ENCODE results near the gene SLIT3. TPM values are rescaled to one million over a fixed set of nuclear protein-coding genes. Genes with fewer than 3 reads are reported as not detected.

SLIT3 gene
- polyA plus RNA-seq, 1 of the 3 experiments (the other 2 are of a cell fraction), result 119 TPM

DNA sequence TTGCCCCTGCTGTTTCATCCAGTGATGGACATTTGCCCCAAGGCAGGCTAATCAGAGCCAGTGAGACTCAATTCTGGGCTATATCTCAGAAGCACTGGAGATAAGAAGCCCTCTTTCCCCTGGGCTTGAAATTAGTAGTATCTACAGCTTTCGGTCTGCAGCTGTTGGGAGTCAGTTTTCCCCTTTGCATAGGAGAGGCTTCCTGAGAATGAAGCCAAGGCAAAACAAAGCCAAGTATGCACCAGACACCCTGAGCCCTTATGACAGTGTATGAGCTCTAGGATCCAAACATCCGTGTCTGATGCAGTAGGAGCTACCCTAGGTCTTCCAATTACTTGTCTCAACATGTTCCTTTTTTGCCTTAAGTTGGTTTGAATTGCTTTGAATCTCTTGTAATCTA is 642.5 kb downstream of the SLIT3 start:
- Histone ChIP-seq H3K4me1 (ENCODE audit: control insufficient read depth in 1 of 2, insufficient read depth in 2 of 2, low read depth in 1 of 2, low read length in 1 of 2) (peaks cover 0 to 87% of the 10 kb centered on the region in 2 experiments; a peak in 2 of 4 replicates), H3K4me2 (no peak overlapping the region), H3K9me2 (no peaks in the 10 kb centered on the region), H3K4me3 (ENCODE audit: low read depth in 2 of 2, low read length in 1 of 2) (no peak overlapping the region), H3K79me2 (ENCODE audit: insufficient read depth) (no peaks in the 10 kb centered on the region), H3K27ac (ENCODE audit: low read depth in 2 of 2, low read length in 1 of 2) (peak overlapping the region in 1 of 2 experiments; percentile 81; a peak in 2 of 4 replicates), H4K20me1 (ENCODE audit: insufficient read depth) (no peaks in the 10 kb centered on the region), H3K9ac (no peak overlapping the region), H3F3A (replicated peaks; ENCODE audit: insufficient read depth) (peaks cover 2% of the 10 kb centered on the region), H2AFZ (ENCODE audit: low read depth) (no peak overlapping the region), H3K36me3 (replicated peaks in 1 of 2; ENCODE audit: control insufficient read depth in 1 of 2, insufficient read depth in 2 of 2, low read length in 1 of 2) (peaks cover 0 to 32% of the 10 kb centered on the region in 2 experiments), H3K27me3 (ENCODE audit: insufficient read depth) (no peaks in the 10 kb centered on the region), H3K9me3 (no peaks in the 10 kb centered on the region)
- ChIA-PET POLR2A (interaction anchor here (0.7 kb wide), 2 partner anchors 171 to 623 kb away, joined by 3 read pairs; no protein-coding TSS in a partner anchor), CTCF (no interaction called here)
- 71% methylated on average over 2 of the region's 2 CpGs for WGBS (ENCODE audit: low lambda C conversion rate)
- peak; percentile 64 for DNase-seq
- TF ChIP-seq MEF2A (IDR thresholded peaks at IDR 0.05; ENCODE audit: borderline replicate concordance, low read depth), result no peak
- peak; percentile 80 for TF ChIP-seq RCOR1 (IDR thresholded peaks at IDR 0.05; ENCODE audit: low read length)
- TF ChIP-seq EP300 (IDR thresholded peaks at IDR 0.05; ENCODE audit: borderline replicate concordance in 1 of 2, low read depth in 1 of 2, low read length in 1 of 2), result peak in 1 of 2 experiments; percentile 91; a peak in 2 of 4 replicates
- no peak for TF ChIP-seq TEAD4 (IDR thresholded peaks at IDR 0.05; ENCODE audit: borderline replicate concordance, insufficient read depth)
- peak; percentile 95 for TF ChIP-seq GATA2 (CRISPR knock-in tag; IDR thresholded peaks at IDR 0.05)
- TF ChIP-seq FOXJ3 (CRISPR knock-in tag; IDR thresholded peaks at IDR 0.05), result peak; percentile 69; the same call in 1 of the 2 replicates
- peak; percentile 31 for TF ChIP-seq CHD2 (IDR thresholded peaks at IDR 0.05; ENCODE audit: low read length, partially characterized antibody)

DNA sequence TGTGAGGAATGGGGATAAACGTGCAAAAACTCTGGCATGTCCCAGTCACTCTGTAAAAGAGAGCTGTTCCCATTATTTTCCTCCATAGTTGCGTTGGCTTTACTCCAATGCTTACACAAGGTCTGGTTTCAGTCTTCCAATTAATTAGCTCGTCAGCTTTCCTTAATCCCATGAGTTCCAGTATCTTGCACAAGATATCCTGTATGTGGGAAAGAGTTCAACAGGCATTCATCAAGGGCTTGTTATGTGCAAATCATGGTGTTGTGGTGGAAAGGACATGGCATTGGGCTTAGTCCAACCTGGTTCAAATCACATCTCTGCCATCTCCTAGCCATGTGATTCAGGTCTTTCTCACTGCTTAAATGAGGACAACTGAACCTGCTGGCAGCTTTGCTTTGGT is 644.3 kb downstream of the SLIT3 start:
- no peak overlapping the region for H2AFZ ChIP-seq (ENCODE audit: low read depth)
- no peak for TF ChIP-seq FOSL2 (IDR thresholded peaks at IDR 0.05; ENCODE audit: borderline replicate concordance, low read depth)
- TF ChIP-seq, protein P1, sequence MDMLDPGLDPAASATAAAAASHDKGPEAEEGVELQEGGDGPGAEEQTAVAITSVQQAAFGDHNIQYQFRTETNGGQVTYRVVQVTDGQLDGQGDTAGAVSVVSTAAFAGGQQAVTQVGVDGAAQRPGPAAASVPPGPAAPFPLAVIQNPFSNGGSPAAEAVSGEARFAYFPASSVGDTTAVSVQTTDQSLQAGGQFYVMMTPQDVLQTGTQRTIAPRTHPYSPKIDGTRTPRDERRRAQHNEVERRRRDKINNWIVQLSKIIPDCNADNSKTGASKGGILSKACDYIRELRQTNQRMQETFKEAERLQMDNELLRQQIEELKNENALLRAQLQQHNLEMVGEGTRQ (IDR thresholded peaks at IDR 0.05; ENCODE audit: borderline replicate concordance, low read depth, low read length), result no peak
- TF ChIP-seq GATA2 (CRISPR knock-in tag; IDR thresholded peaks at IDR 0.05), result peak; percentile 37; the same call in 1 of the 2 replicates
- TF ChIP-seq TAF1 (IDR thresholded peaks at IDR 0.05; ENCODE audit: borderline replicate concordance, low read depth, low read length), result no peak
- peak; percentile 23; the same call in 1 of the 2 replicates for TF ChIP-seq POLR2AphosphoS5 (IDR thresholded peaks at IDR 0.05; ENCODE audit: low read depth, low read length)
- 0 out of 2 replicates have a peak, but pooled peaks have one; percentile 12 for TF ChIP-seq RAD21 (IDR thresholded peaks at IDR 0.05; ENCODE audit: low read length)
- TF ChIP-seq GABPA (IDR thresholded peaks at IDR 0.05; ENCODE audit: low read depth), result no peak
- TF ChIP-seq, protein P2, sequence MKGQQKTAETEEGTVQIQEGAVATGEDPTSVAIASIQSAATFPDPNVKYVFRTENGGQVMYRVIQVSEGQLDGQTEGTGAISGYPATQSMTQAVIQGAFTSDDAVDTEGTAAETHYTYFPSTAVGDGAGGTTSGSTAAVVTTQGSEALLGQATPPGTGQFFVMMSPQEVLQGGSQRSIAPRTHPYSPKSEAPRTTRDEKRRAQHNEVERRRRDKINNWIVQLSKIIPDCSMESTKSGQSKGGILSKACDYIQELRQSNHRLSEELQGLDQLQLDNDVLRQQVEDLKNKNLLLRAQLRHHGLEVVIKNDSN (IDR thresholded peaks at IDR 0.05; ENCODE audit: borderline replicate concordance, low read depth), result no peak
- peak; percentile 50; the same call in 1 of the 2 replicates for TF ChIP-seq RCOR1 (IDR thresholded peaks at IDR 0.05; ENCODE audit: low read length)
- TF ChIP-seq NRF1 (IDR thresholded peaks at IDR 0.05; ENCODE audit: low read depth, low read length), result no peak
- TF ChIP-seq, protein P3, sequence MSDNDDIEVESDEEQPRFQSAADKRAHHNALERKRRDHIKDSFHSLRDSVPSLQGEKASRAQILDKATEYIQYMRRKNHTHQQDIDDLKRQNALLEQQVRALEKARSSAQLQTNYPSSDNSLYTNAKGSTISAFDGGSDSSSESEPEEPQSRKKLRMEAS (IDR thresholded peaks at IDR 0.05; ENCODE audit: low read depth), result no peak
- peak in 1 of 2 experiments; percentile 76; a peak in 1 of 4 replicates for TF ChIP-seq EP300 (IDR thresholded peaks at IDR 0.05; ENCODE audit: borderline replicate concordance in 1 of 2, low read depth in 1 of 2, low read length in 1 of 2)
- no peak for TF ChIP-seq MEF2A (IDR thresholded peaks at IDR 0.05; ENCODE audit: borderline replicate concordance, low read depth)
- TF ChIP-seq TCF12 (IDR thresholded peaks at IDR 0.05), result no peak; the same call in 1 of the 2 replicates
- no peak for TF ChIP-seq CHD2 (IDR thresholded peaks at IDR 0.05; ENCODE audit: low read length, partially characterized antibody)
- TF ChIP-seq, protein P4, sequence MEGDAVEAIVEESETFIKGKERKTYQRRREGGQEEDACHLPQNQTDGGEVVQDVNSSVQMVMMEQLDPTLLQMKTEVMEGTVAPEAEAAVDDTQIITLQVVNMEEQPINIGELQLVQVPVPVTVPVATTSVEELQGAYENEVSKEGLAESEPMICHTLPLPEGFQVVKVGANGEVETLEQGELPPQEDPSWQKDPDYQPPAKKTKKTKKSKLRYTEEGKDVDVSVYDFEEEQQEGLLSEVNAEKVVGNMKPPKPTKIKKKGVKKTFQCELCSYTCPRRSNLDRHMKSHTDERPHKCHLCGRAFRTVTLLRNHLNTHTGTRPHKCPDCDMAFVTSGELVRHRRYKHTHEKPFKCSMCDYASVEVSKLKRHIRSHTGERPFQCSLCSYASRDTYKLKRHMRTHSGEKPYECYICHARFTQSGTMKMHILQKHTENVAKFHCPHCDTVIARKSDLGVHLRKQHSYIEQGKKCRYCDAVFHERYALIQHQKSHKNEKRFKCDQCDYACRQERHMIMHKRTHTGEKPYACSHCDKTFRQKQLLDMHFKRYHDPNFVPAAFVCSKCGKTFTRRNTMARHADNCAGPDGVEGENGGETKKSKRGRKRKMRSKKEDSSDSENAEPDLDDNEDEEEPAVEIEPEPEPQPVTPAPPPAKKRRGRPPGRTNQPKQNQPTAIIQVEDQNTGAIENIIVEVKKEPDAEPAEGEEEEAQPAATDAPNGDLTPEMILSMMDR (IDR thresholded peaks at IDR 0.05), result no peak
- TF ChIP-seq RFX5 (IDR thresholded peaks at IDR 0.05; ENCODE audit: low read length), result no peak
- no peak for TF ChIP-seq SIN3A (IDR thresholded peaks at IDR 0.05; ENCODE audit: borderline replicate concordance, low read depth, low read length)
- WGBS (ENCODE audit: low lambda C conversion rate), result 52% methylated on average over 3 of the region's 3 CpGs
- peaks cover 3% of the 10 kb centered on the region for H3F3A ChIP-seq (replicated peaks; ENCODE audit: insufficient read depth)
- peaks cover 0 to 84% of the 10 kb centered on the region in 2 experiments; a peak in 2 of 4 replicates for H3K4me1 ChIP-seq (ENCODE audit: control insufficient read depth in 1 of 2, insufficient read depth in 2 of 2, low read depth in 1 of 2, low read length in 1 of 2)
- H3K9ac ChIP-seq, result no peak overlapping the region
- H3K36me3 ChIP-seq (replicated peaks in 1 of 2; ENCODE audit: control insufficient read depth in 1 of 2, insufficient read depth in 2 of 2, low read length in 1 of 2), result peaks cover 0 to 26% of the 10 kb centered on the region in 2 experiments
- no peaks in the 10 kb centered on the region for H3K79me2 ChIP-seq (ENCODE audit: insufficient read depth)
- H3K27me3 ChIP-seq (ENCODE audit: insufficient read depth), result no peaks in the 10 kb centered on the region
- ChIA-PET POLR2A (interaction anchor here (0.6 to 1.2 kb wide), 3 partner anchors 71 to 927 kb away, joined by 3 to 4 read pairs (median 3); partner anchors contain the start of gene SPDL1), CTCF (interaction anchor here (0.9 to 1.2 kb wide), 2 partner anchors 23 to 171 kb away, joined by 5 read pairs; no protein-coding TSS in a partner anchor)
- H4K20me1 ChIP-seq (ENCODE audit: insufficient read depth), result no peaks in the 10 kb centered on the region
- no peak overlapping the region for H3K4me3 ChIP-seq (ENCODE audit: low read depth in 2 of 2, low read length in 1 of 2)
- H3K9me3 ChIP-seq, result no peaks in the 10 kb centered on the region
- H3K4me2 ChIP-seq, result no peak overlapping the region
- peak overlapping the region in 1 of 2 experiments; percentile 81; a peak in 2 of 4 replicates for H3K27ac ChIP-seq (ENCODE audit: low read depth in 2 of 2, low read length in 1 of 2)
- no peaks in the 10 kb centered on the region for H3K9me2 ChIP-seq
- no peak for DNase-seq

Measured in SK-N-SH (cell line).